HepG2 (cell line): ENCODE data around the gene LRP1B. TPM values are rescaled to one million over a fixed set of nuclear protein-coding genes. Genes with fewer than 3 reads are reported as not detected.

ENCODE experiments used
- ATAC-seq: fragments of 200-7000 bp; cut with Tn5 transposase; 3 replicates; pipeline ENCODE4 v1.9.1; 2020; ENCODE audit warnings: mild to moderate bottlenecking, moderate library complexity
- BruUV-seq: library from RNA; stranded (reverse); fragments of 400-500 nt; replicated peaks from 2 replicates; lab custom pipeline; 2021; lab: Mats Ljungman, UMichigan
- CTCF ChIA-PET: fragments of 300-600 bp; formaldehyde crosslinking; extraction: SDS; loops from one replicate; lab custom pipeline; 2021; ENCODE audit warnings: low total read pairs, inconsistent platforms, low intra/inter-chr PET ratio; lab: Yijun Ruan, JAX
- POLR2A ChIA-PET: fragments of 350-600 bp; sonication (Branson Sonifier 250); formaldehyde crosslinking; loops from one replicate; lab custom pipeline; 2020; ENCODE audit warnings: antibody characterized with exemption, inconsistent platforms; lab: Yijun Ruan, JAX
- DNase-seq: peaks from one replicate; pipeline ENCODE4 v3.0.0-alpha.2; 2015; ENCODE audit warnings: low spot score
- FAIRE-seq: peaks from 3 replicates; lab custom pipeline; 2011; peaks lifted over from hg19 to GRCh38; lab: Jason Lieb, UNC
- H2AFZ ChIP-seq: one replicate; pipeline ENCODE4 v1.6.1; 2011; ENCODE audit warnings: low read length, inconsistent platforms
- H3K27ac ChIP-seq: fragments of 300-600 bp; 3 replicates; pipeline ENCODE4 v1.8.0; 2011; ENCODE audit warnings: mixed run types, mild to moderate bottlenecking, mixed read lengths, low read length, inconsistent platforms; ENCODE audit not compliant: insufficient read depth; ENCODE audit errors: extremely low read length
- H3K27me3 ChIP-seq, 2 experiments: fragments of 200-600 bp in 1 of 2; 2 replicates in 1 of 2; 3 replicates in 1 of 2; pipeline versions ENCODE4 v1.6.0 to v1.8.0; 2011; ENCODE audit warnings: low read length in 2 of 2, mild to moderate bottlenecking in 2 of 2, moderate library complexity in 2 of 2, inconsistent platforms in 1 of 2; ENCODE audit not compliant: insufficient read depth in 2 of 2, control insufficient read depth in 1 of 2
- H3K36me3 ChIP-seq, 2 experiments: fragments of 200-600 bp in 1 of 2; replicated peaks in 1 of 2; 2 replicates in 1 of 2; 3 replicates in 1 of 2; pipeline versions ENCODE4 v1.5.1 to v1.8.0; 2011; ENCODE audit warnings: low read length in 2 of 2, inconsistent platforms in 1 of 2; ENCODE audit not compliant: insufficient read depth in 2 of 2, control insufficient read depth in 1 of 2
- H3K4me1 ChIP-seq: 2 replicates; pipeline ENCODE4 v1.5.1; 2012; ENCODE audit warnings: low read length, inconsistent platforms; ENCODE audit not compliant: insufficient read depth
- H3K4me2 ChIP-seq: 2 replicates; pipeline ENCODE4 v1.6.0; 2011; ENCODE audit warnings: low read depth, low read length, inconsistent platforms
- H3K4me3 ChIP-seq, 3 experiments: fragments of 200-600 bp in 1 of 3; sonication (generic), shearing (Covaris generic) in 1 of 3; replicated peaks in 1 of 3; 2 replicates each; pipeline ENCODE4 v1.5.1; 2011 to 2016; ENCODE audit warnings: low read length in 3 of 3, inconsistent platforms in 2 of 3, low read depth in 2 of 3, mild to moderate bottlenecking in 2 of 3, control low read depth in 1 of 3, mixed read lengths in 1 of 3; ENCODE audit not compliant: insufficient read depth in 1 of 3
- H3K79me2 ChIP-seq: one replicate; pipeline ENCODE4 v1.6.1; 2011; ENCODE audit warnings: low read length, inconsistent platforms; ENCODE audit not compliant: insufficient read depth
- H3K9ac ChIP-seq: 2 replicates; pipeline ENCODE4 v1.6.0; 2011; ENCODE audit warnings: mild to moderate bottlenecking, low read depth, low read length, inconsistent platforms; ENCODE audit not compliant: insufficient read depth
- H3K9me3 ChIP-seq: 2 replicates; pipeline ENCODE4 v1.5.1; 2012; ENCODE audit warnings: mild to moderate bottlenecking, low read length
- H4K20me1 ChIP-seq: 2 replicates; pipeline ENCODE4 v1.6.0; 2011; ENCODE audit warnings: inconsistent platforms, mild to moderate bottlenecking, low read length, moderate library complexity; ENCODE audit not compliant: insufficient read depth
- CENPX ChIP-seq: sonication (generic); formaldehyde crosslinking; IDR thresholded peaks from 2 replicates; pipeline ENCODE4 v1.9.0; 2021; ENCODE audit warnings: mild to moderate bottlenecking, missing genetic modification reagents, moderate library complexity
- HMGA1 ChIP-seq: sonication (generic); formaldehyde crosslinking; conservative IDR thresholded peaks from 2 replicates; pipeline ENCODE4 v1.4.0; 2020; ENCODE audit warnings: missing genetic modification reagents
- NFYB ChIP-seq: sonication (generic); formaldehyde crosslinking; IDR thresholded peaks from 2 replicates; pipeline ENCODE4 v1.4.0; 2020; ENCODE audit warnings: missing genetic modification reagents
- TCF12 ChIP-seq, 2 experiments: fragments of 450-650 bp in 1 of 2; sonication (generic) in 1 of 2; formaldehyde crosslinking in 1 of 2; IDR thresholded peaks; 2 replicates each; pipeline versions ENCODE4 v1.6.1 to v1.8.0; 2017 to 2022; ENCODE audit warnings: antibody characterized with exemption in 1 of 2, mild to moderate bottlenecking in 1 of 2, missing genetic modification reagents in 1 of 2, moderate library complexity in 1 of 2
- ZNF253 ChIP-seq: sonication (generic); formaldehyde crosslinking; IDR thresholded peaks from 2 replicates; pipeline ENCODE4 v1.8.0; 2022; ENCODE audit warnings: mild to moderate bottlenecking, missing genetic modification reagents, borderline replicate concordance
- ZNF337 ChIP-seq: sonication (generic); formaldehyde crosslinking; IDR thresholded peaks from 2 replicates; pipeline ENCODE4 v1.5.1; 2020; ENCODE audit warnings: missing genetic modification reagents, low read depth, mild to moderate bottlenecking, borderline replicate concordance
- ZNF737 ChIP-seq: sonication (generic); formaldehyde crosslinking; IDR thresholded peaks from 2 replicates; pipeline ENCODE4 v1.5.0; 2020; ENCODE audit warnings: missing genetic modification reagents, mild to moderate bottlenecking, borderline replicate concordance
- ZNF781 ChIP-seq: sonication (generic); formaldehyde crosslinking; IDR thresholded peaks from 2 replicates; pipeline ENCODE4 v1.5.1; 2020; ENCODE audit warnings: borderline replicate concordance, mild to moderate bottlenecking, missing genetic modification reagents; ENCODE audit errors: not compliant biosample characterization
- WGBS: methylation state at CpG from one replicate; pipeline ENCODE4 v1.1.6; 2017; ENCODE audit warnings: low lambda C conversion rate; 5-methylcytosine and 5-hydroxymethylcytosine counted together
- in situ Hi-C: cut with HindIII; loops from 2 replicates; pipeline ENCODE4 v1.10.0; 2017; ENCODE audit warnings: low pct_unique_long_range_greater_than_20kb; ENCODE audit not compliant: extremely low pct_ligation_motif_present
- intact Hi-C: fragments of 100-400 bp; cut with micrococcal nuclease; formaldehyde crosslinking; loops from one replicate; pipeline ENCODE4 v1.10.0; 2022; ENCODE audit not compliant: unreplicated experiment
- polyA plus RNA-seq, 8 experiments: library from polyadenylated mRNA; depleted of rRNA in 3 of 8; stranded (reverse) in 7 of 8; unstranded in 1 of 8; fragments of >200 nt; fragmentation: Illumina TruSeq in 4 of 8; extraction: Trizol in 4 of 8; gene quantifications; 2 replicates each; pipeline versions ENCODE4 v1.2.1 to v1.2.3, GENCODE V29; 2011 to 2016; ENCODE audit warnings: low read depth in 4 of 8, missing spikeins in 1 of 8, mixed read lengths in 1 of 8; ENCODE audit not compliant: insufficient read depth in 1 of 8
- total RNA-seq, 5 experiments: library from RNA; depleted of rRNA; stranded (reverse); fragments of >200 nt; fragmentation: Illumina TruSeq; extraction: Trizol; gene quantifications; 2 replicates each; pipeline ENCODE4 v1.2.3, GENCODE V29; 2016; ENCODE audit warnings: low read depth in 1 of 5
- TF ChIP-seq, protein P1 (sequence below), 2 experiments: fragments of 450-650 bp in 1 of 2; sonication (generic) in 1 of 2; formaldehyde crosslinking in 1 of 2; IDR thresholded peaks; 2 replicates each; pipeline versions ENCODE4 v1.6.1 to v1.8.0; 2016 to 2022; ENCODE audit warnings: antibody characterized with exemption in 1 of 2, mild to moderate bottlenecking in 1 of 2, missing genetic modification reagents in 1 of 2

Gene LRP1B
- total and polyA plus RNA-seq, 2 of the 13 experiments (the other 11 are each of a cell fraction or from before 2014, with no cell fraction given), result 0.04 TPM; not detected in 1

- no peak overlapping the region for H3K27ac ChIP-seq
- H3K36me3 ChIP-seq, result no peaks in the 10 kb centered on the region
- FAIRE-seq (no peak), ATAC-seq (no peak), DNase-seq (no peak)
- CTCF ChIA-PET, result no interaction called here
- H4K20me1 ChIP-seq, result no peaks in the 10 kb centered on the region
- POLR2A ChIA-PET, result no interaction called here
- no peaks in the 10 kb centered on the region for H3K79me2 ChIP-seq
- H3K4me2 ChIP-seq, result no peak overlapping the region
- H3K9me3 ChIP-seq, result no peaks in the 10 kb centered on the region
- in situ Hi-C loops (no loop called here), intact Hi-C loops (no loop called here)
- no peak overlapping the region for H3K4me3 ChIP-seq
- H2AFZ ChIP-seq, result no peak overlapping the region
- TF ChIP-seq NFYB (CRISPR knock-in tag) (no peak), CENPX (no peak), ZNF737 (CRISPR knock-in tag) (no peak), HMGA1 (CRISPR knock-in tag) (no peak), ZNF781 (CRISPR knock-in tag) (no peak), ZNF337 (no peak), TCF12 (IDR thresholded peaks at IDR 0.05) (no peak), TCF12 (CRISPR knock-in tag; IDR thresholded peaks at IDR 0.05) (no peak), ZNF253 (no peak)
- TF ChIP-seq, protein P1, sequence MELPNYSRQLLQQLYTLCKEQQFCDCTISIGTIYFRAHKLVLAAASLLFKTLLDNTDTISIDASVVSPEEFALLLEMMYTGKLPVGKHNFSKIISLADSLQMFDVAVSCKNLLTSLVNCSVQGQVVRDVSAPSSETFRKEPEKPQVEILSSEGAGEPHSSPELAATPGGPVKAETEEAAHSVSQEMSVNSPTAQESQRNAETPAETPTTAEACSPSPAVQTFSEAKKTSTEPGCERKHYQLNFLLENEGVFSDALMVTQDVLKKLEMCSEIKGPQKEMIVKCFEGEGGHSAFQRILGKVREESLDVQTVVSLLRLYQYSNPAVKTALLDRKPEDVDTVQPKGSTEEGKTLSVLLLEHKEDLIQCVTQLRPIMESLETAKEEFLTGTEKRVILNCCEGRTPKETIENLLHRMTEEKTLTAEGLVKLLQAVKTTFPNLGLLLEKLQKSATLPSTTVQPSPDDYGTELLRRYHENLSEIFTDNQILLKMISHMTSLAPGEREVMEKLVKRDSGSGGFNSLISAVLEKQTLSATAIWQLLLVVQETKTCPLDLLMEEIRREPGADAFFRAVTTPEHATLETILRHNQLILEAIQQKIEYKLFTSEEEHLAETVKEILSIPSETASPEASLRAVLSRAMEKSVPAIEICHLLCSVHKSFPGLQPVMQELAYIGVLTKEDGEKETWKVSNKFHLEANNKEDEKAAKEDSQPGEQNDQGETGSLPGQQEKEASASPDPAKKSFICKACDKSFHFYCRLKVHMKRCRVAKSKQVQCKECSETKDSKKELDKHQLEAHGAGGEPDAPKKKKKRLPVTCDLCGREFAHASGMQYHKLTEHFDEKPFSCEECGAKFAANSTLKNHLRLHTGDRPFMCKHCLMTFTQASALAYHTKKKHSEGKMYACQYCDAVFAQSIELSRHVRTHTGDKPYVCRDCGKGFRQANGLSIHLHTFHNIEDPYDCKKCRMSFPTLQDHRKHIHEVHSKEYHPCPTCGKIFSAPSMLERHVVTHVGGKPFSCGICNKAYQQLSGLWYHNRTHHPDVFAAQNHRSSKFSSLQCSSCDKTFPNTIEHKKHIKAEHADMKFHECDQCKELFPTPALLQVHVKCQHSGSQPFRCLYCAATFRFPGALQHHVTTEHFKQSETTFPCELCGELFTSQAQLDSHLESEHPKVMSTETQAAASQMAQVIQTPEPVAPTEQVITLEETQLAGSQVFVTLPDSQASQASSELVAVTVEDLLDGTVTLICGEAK (IDR thresholded peaks at IDR 0.05), result no peak
- TF ChIP-seq, protein P1 (CRISPR knock-in tag; IDR thresholded peaks at IDR 0.05), result no peak
- no peak overlapping the region for H3K9ac ChIP-seq
- H3K4me1 ChIP-seq, result no peaks in the 10 kb centered on the region
- WGBS, result 1% methylated on average over 3 of the region's 3 CpGs
- no peaks in the 10 kb centered on the region for H3K27me3 ChIP-seq
- no TSS peak for BruUV-seq
These were observed 86.6 kb downstream of the LRP1B start for GRCh38 chr2:142044197-142044596.
